Measurements from ENCODE around the gene MICAL3. TPM values are rescaled to one million over a fixed set of nuclear protein-coding genes. Genes with fewer than 3 reads are reported as not detected.

MICAL3 gene
- polyA plus RNA-seq, 1 of the 3 experiments (the other 2 are of a cell fraction), result 83.1 TPM

GRCh38 chr22:17981497-17981896 lies 42.9 kb downstream of the MICAL3 start:
- WGBS (ENCODE audit: low lambda C conversion rate), result 82% methylated on average over 6 of the region's 6 CpGs
- H3K9me3 ChIP-seq, result no peaks in the 10 kb centered on the region
- H3K9ac ChIP-seq, result no peak overlapping the region
- no peaks in the 10 kb centered on the region for H3K9me2 ChIP-seq
- no peak overlapping the region for H2AFZ ChIP-seq (ENCODE audit: low read depth)
- H3K36me3 ChIP-seq (replicated peaks in 1 of 2; ENCODE audit: control insufficient read depth in 1 of 2, insufficient read depth in 2 of 2, low read length in 1 of 2), result no peaks in the 10 kb centered on the region
- H4K20me1 ChIP-seq (ENCODE audit: insufficient read depth), result peaks cover 56% of the 10 kb centered on the region
- peaks cover 5 to 21% of the 10 kb centered on the region in 2 experiments for H3K4me1 ChIP-seq (ENCODE audit: control insufficient read depth in 1 of 2, insufficient read depth in 2 of 2, low read depth in 1 of 2, low read length in 1 of 2)
- POLR2A ChIA-PET, result no interaction called here
- DNase-seq, result no peak
- H3K4me3 ChIP-seq (ENCODE audit: low read depth in 2 of 2, low read length in 1 of 2), result no peak overlapping the region
- no peak for TF ChIP-seq SMC3 (IDR thresholded peaks at IDR 0.05; ENCODE audit: low read depth, low read length)
- TF ChIP-seq SIN3A (IDR thresholded peaks at IDR 0.05; ENCODE audit: borderline replicate concordance, low read depth, low read length), result no peak
- TF ChIP-seq EZH2phosphoT487 (IDR thresholded peaks at IDR 0.05; ENCODE audit: borderline replicate concordance, low read depth), result no peak
- no peak for TF ChIP-seq FOXM1 (IDR thresholded peaks at IDR 0.05; ENCODE audit: low read depth)
- TF ChIP-seq EP300 (IDR thresholded peaks at IDR 0.05; ENCODE audit: borderline replicate concordance in 1 of 2, low read depth in 1 of 2, low read length in 1 of 2), result no peak
- no peak for TF ChIP-seq RFX5 (IDR thresholded peaks at IDR 0.05; ENCODE audit: low read length)
- TF ChIP-seq RCOR1 (IDR thresholded peaks at IDR 0.05; ENCODE audit: low read length), result no peak
- H3F3A ChIP-seq (replicated peaks; ENCODE audit: insufficient read depth), result peaks cover 5% of the 10 kb centered on the region
- no peaks in the 10 kb centered on the region for H3K27me3 ChIP-seq (ENCODE audit: insufficient read depth)
- CTCF ChIA-PET, result no interaction called here
- peak overlapping the region in 1 of 2 experiments; percentile 30; a peak in 1 of 4 replicates for H3K27ac ChIP-seq (ENCODE audit: low read depth in 2 of 2, low read length in 1 of 2)
- peak overlapping the region; percentile 65; the same call in 1 of the 2 replicates for H3K4me2 ChIP-seq
- peaks cover 93% of the 10 kb centered on the region for H3K79me2 ChIP-seq (ENCODE audit: insufficient read depth)

- Histone ChIP-seq H3K9me2 (no peaks in the 10 kb centered on the region), H3K79me2 (ENCODE audit: insufficient read depth) (peaks cover 93% of the 10 kb centered on the region), H2AFZ (ENCODE audit: low read depth) (no peak overlapping the region), H3K4me3 (ENCODE audit: low read depth in 2 of 2, low read length in 1 of 2) (no peak overlapping the region; a peak in 1 of 4 replicates), H3K9me3 (no peaks in the 10 kb centered on the region), H3K4me2 (peak overlapping the region; percentile 65), H3K27ac (ENCODE audit: low read depth in 2 of 2, low read length in 1 of 2) (peak overlapping the region in 1 of 2 experiments; percentile 24; a peak in 2 of 4 replicates), H3K27me3 (ENCODE audit: insufficient read depth) (no peaks in the 10 kb centered on the region), H3K36me3 (replicated peaks in 1 of 2; ENCODE audit: control insufficient read depth in 1 of 2, insufficient read depth in 2 of 2, low read length in 1 of 2) (no peaks in the 10 kb centered on the region), H3K9ac (no peak overlapping the region), H3K4me1 (ENCODE audit: control insufficient read depth in 1 of 2, insufficient read depth in 2 of 2, low read depth in 1 of 2, low read length in 1 of 2) (peaks cover 0 to 21% of the 10 kb centered on the region in 2 experiments; a peak in 3 of 4 replicates), H4K20me1 (ENCODE audit: insufficient read depth) (peaks cover 54% of the 10 kb centered on the region), H3F3A (replicated peaks; ENCODE audit: insufficient read depth) (no peaks in the 10 kb centered on the region)
- ChIA-PET POLR2A (interaction anchor here (1.1 kb wide), 1 partner anchor 40 kb away, joined by 3 read pairs; no protein-coding TSS in a partner anchor), CTCF (interaction anchor here (1.3 to 1.4 kb wide), 3 partner anchors 20 to 89 kb away, joined by 3 to 10 read pairs (median 5); no protein-coding TSS in a partner anchor)
- DNase-seq, result peak; percentile 63
- 47% methylated on average over 13 of the region's 13 CpGs for WGBS (ENCODE audit: low lambda C conversion rate)
- peak; percentile 83 for TF ChIP-seq GATA2 (CRISPR knock-in tag; IDR thresholded peaks at IDR 0.05)
- 0 out of 2 replicates have a peak, but pooled peaks have one; percentile 11 for TF ChIP-seq TCF12 (IDR thresholded peaks at IDR 0.05)
- TF ChIP-seq PBX3 (IDR thresholded peaks at IDR 0.05), result no peak
- peak; percentile 19; the same call in 1 of the 2 replicates for TF ChIP-seq FOXJ3 (CRISPR knock-in tag; IDR thresholded peaks at IDR 0.05)
Observed at GRCh38 chr22:17980638-17981051, 43.7 kb downstream of the MICAL3 start.
